Measurements from ENCODE around the gene RPP38. TPM values are rescaled to one million over a fixed set of nuclear protein-coding genes. Genes with fewer than 3 reads are reported as not detected.

RPP38 gene
- total RNA-seq, 1 experiment from 2014 or later = 23.4 TPM

DNA sequence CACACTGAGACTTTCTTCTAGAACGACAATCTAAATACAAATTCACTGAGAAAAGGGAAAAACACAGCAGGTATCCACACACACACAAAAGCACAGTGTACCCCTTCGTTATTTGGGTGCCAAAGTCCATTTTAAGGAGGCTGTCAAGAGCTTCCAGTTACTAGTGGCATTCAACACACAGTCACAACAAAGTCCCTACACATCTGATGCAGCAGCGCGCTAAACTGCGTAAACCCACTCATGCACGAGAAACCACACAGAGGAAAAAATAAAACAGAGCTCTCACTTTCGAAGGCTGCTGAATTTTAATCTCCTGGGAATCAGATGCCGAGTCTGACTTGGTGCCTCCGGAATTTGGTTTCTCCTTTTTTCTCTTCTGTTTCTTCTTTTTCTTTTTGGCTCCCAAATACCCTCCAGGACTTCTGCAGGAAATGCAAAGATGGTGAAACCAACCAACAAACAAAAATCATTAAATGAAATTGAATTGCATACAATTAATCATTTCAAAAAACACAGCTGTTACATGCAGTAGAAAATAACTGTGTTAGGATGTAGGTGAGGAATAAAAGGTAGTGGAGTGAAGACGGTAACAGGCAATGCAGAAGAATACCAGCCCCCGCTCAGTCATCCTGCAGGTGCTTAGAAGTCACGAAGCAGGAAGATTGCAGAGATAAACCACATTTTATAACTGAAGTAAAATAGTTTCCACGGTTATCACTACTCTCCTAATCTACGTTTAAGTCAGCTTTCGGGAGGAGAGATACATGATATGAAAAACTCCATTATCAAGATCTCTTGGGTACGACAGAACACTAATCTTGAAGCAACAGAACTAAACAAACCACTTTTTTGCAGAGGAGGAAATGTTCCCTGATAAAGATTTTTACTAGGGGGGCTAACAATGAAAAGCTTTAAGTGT, 44.2 kb downstream of the RPP38 start:
- CTCF ChIA-PET = no interaction called here
- BruUV-seq (replicated peaks) = no TSS peak
- Mint-ChIP-seq H3K4me1 (ENCODE audit: low read depth, unreplicated experiment) (no peaks in the 10 kb centered on the region), H3K4me3 (ENCODE audit: low read depth, unreplicated experiment) (no peak overlapping the region), H3K36me3 (ENCODE audit: insufficient read depth, unreplicated experiment) (no peaks in the 10 kb centered on the region), H3K27me3 (ENCODE audit: unreplicated experiment) (no peaks in the 10 kb centered on the region), H3K27ac (ENCODE audit: unreplicated experiment) (no peak overlapping the region), H3K9me3 (ENCODE audit: low read depth, unreplicated experiment) (no peaks in the 10 kb centered on the region)
- DNase-seq = no peak
- no peak for TF ChIP-seq CTCF (IDR thresholded peaks at IDR 0.05; ENCODE audit: unreplicated experiment)
- intact Hi-C loops (cut with micrococcal nuclease; ENCODE audit: unreplicated experiment) = no loop called here

- Mint-ChIP-seq H3K36me3 (ENCODE audit: insufficient read depth, unreplicated experiment) (no peaks in the 10 kb centered on the region), H3K9me3 (ENCODE audit: low read depth, unreplicated experiment) (no peaks in the 10 kb centered on the region), H3K4me1 (ENCODE audit: low read depth, unreplicated experiment) (no peaks in the 10 kb centered on the region), H3K27ac (ENCODE audit: unreplicated experiment) (no peak overlapping the region), H3K4me3 (ENCODE audit: low read depth, unreplicated experiment) (no peak overlapping the region), H3K27me3 (ENCODE audit: unreplicated experiment) (no peaks in the 10 kb centered on the region)
- BruUV-seq (replicated peaks) = no TSS peak
- DNase-seq = no peak
- CTCF ChIA-PET = no interaction called here
- TF ChIP-seq CTCF (IDR thresholded peaks at IDR 0.05; ENCODE audit: unreplicated experiment) = no peak
- intact Hi-C loops (cut with micrococcal nuclease; ENCODE audit: unreplicated experiment) = no loop called here
These were observed 47.6 kb downstream of the RPP38 start for GRCh38 chr10:15144788-15145187.

DNA sequence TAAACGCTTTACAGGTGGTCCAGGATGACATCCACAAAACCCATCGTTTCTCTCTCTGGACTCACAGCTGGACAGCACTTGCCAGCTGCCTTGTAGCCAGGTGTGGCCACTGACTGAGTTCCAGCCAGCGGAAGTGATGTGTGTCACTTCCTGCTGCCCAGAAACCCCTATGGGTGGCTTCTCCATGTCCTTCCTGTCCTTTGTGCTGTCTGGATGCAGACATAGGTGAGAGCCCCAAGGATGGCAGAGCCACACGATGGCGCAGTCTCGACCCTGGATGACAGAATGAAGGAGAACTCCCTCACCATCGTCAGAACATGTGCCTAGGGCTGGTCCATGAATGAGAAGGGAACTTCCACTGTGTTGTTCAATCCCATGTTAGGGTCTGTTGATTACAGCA, 49.2 kb downstream of the RPP38 start:
- no TSS peak for BruUV-seq (replicated peaks)
- CTCF ChIA-PET = no interaction called here
- no peaks in the 10 kb centered on the region for H3K9me3 Mint-ChIP-seq (ENCODE audit: low read depth, unreplicated experiment)
- H3K27ac Mint-ChIP-seq (ENCODE audit: unreplicated experiment) = no peak overlapping the region
- intact Hi-C loops (cut with micrococcal nuclease; ENCODE audit: unreplicated experiment) = no loop called here
- no peak for TF ChIP-seq CTCF (IDR thresholded peaks at IDR 0.05; ENCODE audit: unreplicated experiment)
- DNase-seq = no peak
- H3K4me3 Mint-ChIP-seq (ENCODE audit: low read depth, unreplicated experiment) = no peak overlapping the region
- no peaks in the 10 kb centered on the region for H3K4me1 Mint-ChIP-seq (ENCODE audit: low read depth, unreplicated experiment)
- H3K36me3 Mint-ChIP-seq (ENCODE audit: insufficient read depth, unreplicated experiment) = no peaks in the 10 kb centered on the region
- no peaks in the 10 kb centered on the region for H3K27me3 Mint-ChIP-seq (ENCODE audit: unreplicated experiment)

GRCh38 chr10:15147594-15148392, 50.6 kb downstream of the RPP38 start:
- intact Hi-C loops (cut with micrococcal nuclease; ENCODE audit: unreplicated experiment) = no loop called here
- CTCF ChIA-PET = interaction anchor here (0.6 kb wide), 1 partner anchor 16 kb away, joined by 3 read pairs; no protein-coding TSS in a partner anchor

More at GRCh38 chr10:15147594-15148392, 50.6 kb downstream of the RPP38 start:
- Mint-ChIP-seq H3K9me3 (ENCODE audit: low read depth, unreplicated experiment) (no peaks in the 10 kb centered on the region), H3K4me3 (ENCODE audit: low read depth, unreplicated experiment) (no peak overlapping the region), H3K36me3 (ENCODE audit: insufficient read depth, unreplicated experiment) (no peaks in the 10 kb centered on the region), H3K27ac (ENCODE audit: unreplicated experiment) (no peak overlapping the region), H3K27me3 (ENCODE audit: unreplicated experiment) (no peaks in the 10 kb centered on the region), H3K4me1 (ENCODE audit: low read depth, unreplicated experiment) (peaks cover 10% of the 10 kb centered on the region)
- TF ChIP-seq CTCF (IDR thresholded peaks at IDR 0.05; ENCODE audit: unreplicated experiment) = no peak
- no peak for DNase-seq
- BruUV-seq (replicated peaks) = no TSS peak

All from Calu3 (cell line).